ENCODE measurements around the gene DISP2.

DNA sequence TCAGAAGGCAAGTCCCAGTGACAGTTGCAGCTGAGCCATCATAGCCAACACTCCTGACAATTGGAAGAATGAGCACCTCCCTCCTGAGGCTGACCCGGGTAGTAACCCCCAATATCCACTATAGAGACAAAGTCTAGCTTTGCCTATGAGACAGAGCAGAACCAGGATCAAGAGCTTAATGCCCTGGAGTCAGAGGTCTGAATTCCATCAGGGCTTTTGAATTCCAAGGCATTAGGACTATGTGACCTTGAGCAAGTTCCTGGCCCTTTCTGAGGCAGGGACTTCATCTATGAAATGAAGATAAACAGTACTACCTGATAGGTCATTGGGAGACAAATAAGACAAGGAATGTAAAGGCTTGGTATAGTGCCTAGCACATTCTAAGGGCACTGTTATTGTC, 37.6 kb upstream of the DISP2 start:
- TF ChIP-seq POLR2AphosphoS5 (IDR thresholded peaks at IDR 0.05) (no peak), POLR2A (IDR thresholded peaks at IDR 0.05) (no peak), EP300 (IDR thresholded peaks at IDR 0.05; ENCODE audit: low read depth) (no peak)
- TF ChIP-seq, protein P1, sequence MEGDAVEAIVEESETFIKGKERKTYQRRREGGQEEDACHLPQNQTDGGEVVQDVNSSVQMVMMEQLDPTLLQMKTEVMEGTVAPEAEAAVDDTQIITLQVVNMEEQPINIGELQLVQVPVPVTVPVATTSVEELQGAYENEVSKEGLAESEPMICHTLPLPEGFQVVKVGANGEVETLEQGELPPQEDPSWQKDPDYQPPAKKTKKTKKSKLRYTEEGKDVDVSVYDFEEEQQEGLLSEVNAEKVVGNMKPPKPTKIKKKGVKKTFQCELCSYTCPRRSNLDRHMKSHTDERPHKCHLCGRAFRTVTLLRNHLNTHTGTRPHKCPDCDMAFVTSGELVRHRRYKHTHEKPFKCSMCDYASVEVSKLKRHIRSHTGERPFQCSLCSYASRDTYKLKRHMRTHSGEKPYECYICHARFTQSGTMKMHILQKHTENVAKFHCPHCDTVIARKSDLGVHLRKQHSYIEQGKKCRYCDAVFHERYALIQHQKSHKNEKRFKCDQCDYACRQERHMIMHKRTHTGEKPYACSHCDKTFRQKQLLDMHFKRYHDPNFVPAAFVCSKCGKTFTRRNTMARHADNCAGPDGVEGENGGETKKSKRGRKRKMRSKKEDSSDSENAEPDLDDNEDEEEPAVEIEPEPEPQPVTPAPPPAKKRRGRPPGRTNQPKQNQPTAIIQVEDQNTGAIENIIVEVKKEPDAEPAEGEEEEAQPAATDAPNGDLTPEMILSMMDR (IDR thresholded peaks at IDR 0.05) = no peak
